CD14-positive monocyte (primary cell): Measurements from ENCODE around the gene NDUFB10. TPM values are rescaled to one million over a fixed set of nuclear protein-coding genes. Genes with fewer than 3 reads are reported as not detected.
A peak's percentile ranks its signal among the peaks of the same experiment; 100 is the strongest.

ENCODE experiments used
- DNase-seq, 3 donors: peaks; one replicate each; pipeline ENCODE4 v3.0.0-alpha.2; 2011 to 2022
- H2AFZ ChIP-seq: 2 replicates; pipeline ENCODE4 v1.6.0; 2012; ENCODE audit warnings: mild to moderate bottlenecking, low read depth, low read length, inconsistent platforms; ENCODE audit not compliant: insufficient read depth, poor library complexity, severe bottlenecking
- H3K27ac ChIP-seq, 2 donors: 1 replicate in 1 of 2; 2 replicates in 1 of 2; pipeline ENCODE4 v1.5.1; 2012 to 2013; ENCODE audit warnings: low read length in 2 of 2, control low read depth in 1 of 2, inconsistent platforms in 1 of 2, low read depth in 1 of 2, mild to moderate bottlenecking in 1 of 2
- H3K27me3 ChIP-seq, 2 donors: one replicate each; pipeline versions ENCODE4 v1.6.0 to v1.6.1; 2011 to 2013; ENCODE audit warnings: low read length in 2 of 2; ENCODE audit not compliant: control insufficient read depth in 2 of 2, insufficient read depth in 2 of 2
- H3K36me3 ChIP-seq, 2 donors: replicated peaks in 1 of 2; 1 replicate in 1 of 2; 2 replicates in 1 of 2; pipeline versions ENCODE4 v1.5.1 to v1.6.1; 2012 to 2013; ENCODE audit warnings: low read length in 2 of 2, control low read depth in 1 of 2, inconsistent platforms in 1 of 2, mild to moderate bottlenecking in 1 of 2; ENCODE audit not compliant: insufficient read depth in 2 of 2, control insufficient read depth in 1 of 2
- H3K4me1 ChIP-seq, 2 donors: 1 replicate in 1 of 2; 2 replicates in 1 of 2; pipeline versions ENCODE4 v1.5.1 to v1.6.1; 2012 to 2013; ENCODE audit warnings: low read length in 2 of 2, control low read depth in 1 of 2, inconsistent platforms in 1 of 2, mild to moderate bottlenecking in 1 of 2, moderate library complexity in 1 of 2; ENCODE audit not compliant: insufficient read depth in 2 of 2, control insufficient read depth in 1 of 2
- H3K4me2 ChIP-seq: replicated peaks from 2 replicates; pipeline ENCODE3; 2012; ENCODE audit warnings: low read length, moderate library complexity, mild to moderate bottlenecking; ENCODE audit not compliant: poor library complexity, severe bottlenecking; ENCODE audit errors: extremely low read depth
- H3K4me3 ChIP-seq, 3 experiments: fragments of 200-600 bp in 1 of 3; sonication (generic) in 1 of 3; replicated peaks in 1 of 3; 1 replicate in 2 of 3; 2 replicates in 1 of 3; pipeline ENCODE4 v1.5.1; 2011 to 2013; ENCODE audit warnings: low read length in 3 of 3, mild to moderate bottlenecking in 3 of 3, control low read depth in 2 of 3, low read depth in 2 of 3, inconsistent platforms in 1 of 3, moderate library complexity in 1 of 3
- H3K79me2 ChIP-seq: 2 replicates; pipeline ENCODE4 v1.6.0; 2012; ENCODE audit warnings: mild to moderate bottlenecking, control low read depth, inconsistent platforms, low read length, moderate library complexity; ENCODE audit not compliant: insufficient read depth
- H3K9ac ChIP-seq: 2 replicates; pipeline ENCODE4 v1.6.0; 2017; ENCODE audit warnings: low read length, mild to moderate bottlenecking; ENCODE audit not compliant: insufficient read depth, poor library complexity, severe bottlenecking
- H3K9me3 ChIP-seq, 2 donors: replicated peaks in 1 of 2; 1 replicate in 1 of 2; 2 replicates in 1 of 2; pipeline versions ENCODE4 v1.5.1 to v1.6.1; 2012 to 2013; ENCODE audit warnings: low read length in 2 of 2, control low read depth in 1 of 2; ENCODE audit not compliant: control insufficient read depth in 1 of 2, insufficient read depth in 1 of 2
- H4K20me1 ChIP-seq: 2 replicates; pipeline ENCODE4 v1.6.0; 2012; ENCODE audit warnings: mild to moderate bottlenecking, low read length, control low read depth, moderate library complexity; ENCODE audit not compliant: insufficient read depth
- H3K27ac Mint-ChIP-seq, 7 donors: one replicate each; pipeline ENCODE4 v1.8.0; 2020; ENCODE audit warnings: mild to moderate bottlenecking in 7 of 7, mixed read lengths in 7 of 7, moderate library complexity in 6 of 7, inconsistent platforms in 2 of 7
- H3K27me3 Mint-ChIP-seq, 3 donors: one replicate each; pipeline ENCODE4 v1.8.0; 2021 to 2022; ENCODE audit warnings: low read depth in 3 of 3, mild to moderate bottlenecking in 3 of 3, mixed read lengths in 3 of 3, moderate library complexity in 3 of 3, inconsistent platforms in 1 of 3
- H3K36me3 Mint-ChIP-seq, 2 donors: one replicate each; pipeline ENCODE4 v1.8.0; 2020; ENCODE audit warnings: mixed read lengths in 2 of 2, inconsistent platforms in 1 of 2, mild to moderate bottlenecking in 1 of 2
- H3K4me1 Mint-ChIP-seq: one replicate; pipeline ENCODE4 v1.8.0; 2020; ENCODE audit warnings: mild to moderate bottlenecking, mixed read lengths
- H3K4me3 Mint-ChIP-seq, 2 donors: one replicate each; pipeline ENCODE4 v1.8.0; 2020; ENCODE audit warnings: mild to moderate bottlenecking in 2 of 2, mixed read lengths in 2 of 2, moderate library complexity in 1 of 2
- H3K9me3 Mint-ChIP-seq, 7 donors: one replicate each; pipeline ENCODE4 v1.8.0; 2020 to 2022; ENCODE audit warnings: mixed read lengths in 7 of 7, mild to moderate bottlenecking in 6 of 7, moderate library complexity in 6 of 7, inconsistent platforms in 2 of 7
- CTCF ChIP-seq: fragments of 200-600 bp; IDR thresholded peaks from one replicate; pipeline ENCODE4 v1.8.0; 2022; ENCODE audit warnings: antibody characterized with exemption, mild to moderate bottlenecking
- WGBS: methylation state at CpG from one replicate; pipeline ENCODE4 v1.1.5; 2013; ENCODE audit warnings: missing lambda C conversion rate; ENCODE audit not compliant: insufficient coverage; 5-methylcytosine and 5-hydroxymethylcytosine counted together
- intact Hi-C, 2 donors: fragments of 100-400 bp; cut with micrococcal nuclease; formaldehyde crosslinking; loops; one replicate each; pipeline versions ENCODE4 v1.15.0 to v1.15.1; 2023
- polyA plus RNA-seq, 3 donors: library from polyadenylated mRNA; depleted of rRNA in 1 of 3; unstranded in 2 of 3; stranded (reverse) in 1 of 3; fragments of 300-500 nt in 2 of 3; fragments of >200 nt in 1 of 3; fragmentation: Illumina TruSeq in 2 of 3; gene quantifications; 1 replicate in 2 of 3; 2 replicates in 1 of 3; pipeline ENCODE4 v1.2.3, GENCODE V29; 2012 to 2021

Gene NDUFB10
- polyA plus RNA-seq, 3 donors = 121 to 215 (median 186) TPM

GRCh38 chr16:1920727-1921171, 38.6 kb upstream of the NDUFB10 start:
- Histone ChIP-seq H4K20me1 (no peaks in the 10 kb centered on the region), H3K9ac (no peak overlapping the region), H3K27me3 (peaks cover 18 to 83% of the 10 kb centered on the region in 2 donors), H3K36me3 (no peaks in the 10 kb centered on the region), H3K4me3 (no peak overlapping the region), H3K9me3 (peaks cover 0 to 15% of the 10 kb centered on the region in 2 donors), H2AFZ (peak overlapping the region; percentile 1), H3K27ac (no peak overlapping the region), H3K4me2 (no peak overlapping the region), H3K79me2 (no peaks in the 10 kb centered on the region), H3K4me1 (peaks cover 6 to 9% of the 10 kb centered on the region in 2 donors)
- peaks cover 80 to 94% (median 83%) of the 10 kb centered on the region in 3 donors for H3K27me3 Mint-ChIP-seq
- H3K27ac Mint-ChIP-seq = peak overlapping the region in 1 of 7 donors; percentile 23
- no peak for DNase-seq
- peaks cover 16% of the 10 kb centered on the region for H3K4me1 Mint-ChIP-seq
- intact Hi-C loops = loop anchor here in 1 of 2 donors (5.0 kb wide), 1 partner anchor 63 kb away; no protein-coding TSS in a partner anchor
- H3K4me3 Mint-ChIP-seq = peak overlapping the region in 1 of 2 donors; percentile 79
- peaks cover 0 to 6% of the 10 kb centered on the region in 2 donors for H3K36me3 Mint-ChIP-seq
- 21% methylated on average over 8 of the region's 15 CpGs for WGBS
- H3K9me3 Mint-ChIP-seq = peaks cover 0 to 18% (median 6%) of the 10 kb centered on the region in 7 donors
- no peak for TF ChIP-seq CTCF

GRCh38 chr16:1922357-1922756, 37.0 kb upstream of the NDUFB10 start:
- TF ChIP-seq CTCF = no peak
- intact Hi-C loops = loop anchor here in 1 of 2 donors (5.0 kb wide), 1 partner anchor 65 kb away; no protein-coding TSS in a partner anchor
- Histone ChIP-seq H3K9ac (no peak overlapping the region), H3K36me3 (no peaks in the 10 kb centered on the region), H3K4me2 (no peak overlapping the region), H3K27me3 (peaks cover 12 to 67% of the 10 kb centered on the region in 2 donors), H3K4me3 (no peak overlapping the region), H3K27ac (no peak overlapping the region), H3K4me1 (peaks cover 6 to 9% of the 10 kb centered on the region in 2 donors), H3K9me3 (peaks cover 0 to 15% of the 10 kb centered on the region in 2 donors), H2AFZ (no peak overlapping the region), H4K20me1 (no peaks in the 10 kb centered on the region), H3K79me2 (no peaks in the 10 kb centered on the region)
- Mint-ChIP-seq H3K36me3 (peaks cover 0 to 6% of the 10 kb centered on the region in 2 donors), H3K4me3 (peak overlapping the region in 1 of 2 donors; percentile 76), H3K27me3 (peaks cover 64 to 79% (median 67%) of the 10 kb centered on the region in 3 donors), H3K27ac (no peak overlapping the region), H3K4me1 (peaks cover 16% of the 10 kb centered on the region), H3K9me3 (peaks cover 0 to 15% (median 6%) of the 10 kb centered on the region in 7 donors)
- 90% methylated on average over 2 of the region's 8 CpGs for WGBS
- no peak for DNase-seq
